Breast epithelium (tissue), 4 donors: Measurements from ENCODE around the gene PIK3R5. TPM values are rescaled to one million over a fixed set of nuclear protein-coding genes. Genes with fewer than 3 reads are reported as not detected.

Experiments
- DNase-seq, 2 donors: peaks; one replicate each; pipeline ENCODE4 v3.0.0-alpha.2; 2019; ENCODE audit warnings: low spot score in 2 of 2
- H3K27ac ChIP-seq, 2 donors: fragments of 200-600 bp; sonication (generic) in 1 of 2; one replicate each; pipeline ENCODE4 v1.5.1; 2016 to 2019; ENCODE audit warnings: mild to moderate bottlenecking in 1 of 2
- H3K27me3 ChIP-seq, 2 donors: fragments of 200-600 bp; sonication (generic) in 1 of 2; one replicate each; pipeline versions ENCODE4 v1.5.1 to v1.6.0; 2017 to 2019; ENCODE audit warnings: control low read depth in 1 of 2, mild to moderate bottlenecking in 1 of 2
- H3K36me3 ChIP-seq: fragments of 200-600 bp; one replicate; pipeline ENCODE4 v1.5.1; 2019
- H3K4me1 ChIP-seq, 2 donors: fragments of 200-600 bp; sonication (generic); one replicate each; pipeline ENCODE4 v1.5.1; 2016 to 2019; ENCODE audit warnings: control low read depth in 1 of 2
- H3K4me3 ChIP-seq, 3 donors: fragments of 200-600 bp; sonication (generic); 1 replicate in 2 of 3; 2 replicates in 1 of 3; pipeline ENCODE4 v1.5.1; 2016 to 2019; ENCODE audit warnings: mild to moderate bottlenecking in 3 of 3, moderate library complexity in 2 of 3
- H3K9me3 ChIP-seq, 2 donors: fragments of 200-600 bp; sonication (generic) in 1 of 2; one replicate each; pipeline ENCODE4 v1.5.1; 2016 to 2019; ENCODE audit warnings: control low read depth in 1 of 2
- POLR2A ChIP-seq: fragments of 450-650 bp; IDR thresholded peaks from one replicate; pipeline ENCODE4 v1.6.1; 2016; ENCODE audit warnings: antibody characterized with exemption, mild to moderate bottlenecking, moderate library complexity
- POLR2AphosphoS5 ChIP-seq, 3 donors: sonication (generic); formaldehyde crosslinking; IDR thresholded peaks; one replicate each; pipeline ENCODE4 v1.6.1; 2017; ENCODE audit warnings: antibody characterized with exemption in 3 of 3
- intact Hi-C: fragments of 100-400 bp; cut with DNase I; formaldehyde crosslinking; loops from one replicate; pipeline ENCODE4 v1.15.1; 2023; ENCODE audit warnings: low total_unique reads
- total RNA-seq, 3 donors: library from RNA; depleted of rRNA; stranded (reverse); fragments of >200 nt; gene quantifications; one replicate each; pipeline ENCODE4 v1.1.0, GENCODE V29; 2016
- TF ChIP-seq, protein P1 (sequence below), 3 donors: fragments of 450-650 bp; IDR thresholded peaks; one replicate each; pipeline ENCODE4 v1.5.1; 2016 to 2017; ENCODE audit warnings: antibody characterized with exemption in 3 of 3, mild to moderate bottlenecking in 3 of 3, moderate library complexity in 3 of 3

The PIK3R5 gene
- total RNA-seq, 3 donors from 2014 or later = 9.8 to 28.6 (median 12.3) TPM

GRCh38 chr17:8841844-8842243 lies 123.7 kb downstream of the PIK3R5 start:
- Histone ChIP-seq H3K4me3 (no peak overlapping the region), H3K27me3 (no peaks in the 10 kb centered on the region), H3K4me1 (no peaks in the 10 kb centered on the region), H3K27ac (no peak overlapping the region), H3K9me3 (no peaks in the 10 kb centered on the region), H3K36me3 (no peaks in the 10 kb centered on the region)
- no peak for DNase-seq
- intact Hi-C loops = no loop called here
- TF ChIP-seq, protein P1, sequence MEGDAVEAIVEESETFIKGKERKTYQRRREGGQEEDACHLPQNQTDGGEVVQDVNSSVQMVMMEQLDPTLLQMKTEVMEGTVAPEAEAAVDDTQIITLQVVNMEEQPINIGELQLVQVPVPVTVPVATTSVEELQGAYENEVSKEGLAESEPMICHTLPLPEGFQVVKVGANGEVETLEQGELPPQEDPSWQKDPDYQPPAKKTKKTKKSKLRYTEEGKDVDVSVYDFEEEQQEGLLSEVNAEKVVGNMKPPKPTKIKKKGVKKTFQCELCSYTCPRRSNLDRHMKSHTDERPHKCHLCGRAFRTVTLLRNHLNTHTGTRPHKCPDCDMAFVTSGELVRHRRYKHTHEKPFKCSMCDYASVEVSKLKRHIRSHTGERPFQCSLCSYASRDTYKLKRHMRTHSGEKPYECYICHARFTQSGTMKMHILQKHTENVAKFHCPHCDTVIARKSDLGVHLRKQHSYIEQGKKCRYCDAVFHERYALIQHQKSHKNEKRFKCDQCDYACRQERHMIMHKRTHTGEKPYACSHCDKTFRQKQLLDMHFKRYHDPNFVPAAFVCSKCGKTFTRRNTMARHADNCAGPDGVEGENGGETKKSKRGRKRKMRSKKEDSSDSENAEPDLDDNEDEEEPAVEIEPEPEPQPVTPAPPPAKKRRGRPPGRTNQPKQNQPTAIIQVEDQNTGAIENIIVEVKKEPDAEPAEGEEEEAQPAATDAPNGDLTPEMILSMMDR (IDR thresholded peaks at IDR 0.05) = no peak
- TF ChIP-seq POLR2AphosphoS5 (IDR thresholded peaks at IDR 0.05) (no peak), POLR2A (no peak)

DNA sequence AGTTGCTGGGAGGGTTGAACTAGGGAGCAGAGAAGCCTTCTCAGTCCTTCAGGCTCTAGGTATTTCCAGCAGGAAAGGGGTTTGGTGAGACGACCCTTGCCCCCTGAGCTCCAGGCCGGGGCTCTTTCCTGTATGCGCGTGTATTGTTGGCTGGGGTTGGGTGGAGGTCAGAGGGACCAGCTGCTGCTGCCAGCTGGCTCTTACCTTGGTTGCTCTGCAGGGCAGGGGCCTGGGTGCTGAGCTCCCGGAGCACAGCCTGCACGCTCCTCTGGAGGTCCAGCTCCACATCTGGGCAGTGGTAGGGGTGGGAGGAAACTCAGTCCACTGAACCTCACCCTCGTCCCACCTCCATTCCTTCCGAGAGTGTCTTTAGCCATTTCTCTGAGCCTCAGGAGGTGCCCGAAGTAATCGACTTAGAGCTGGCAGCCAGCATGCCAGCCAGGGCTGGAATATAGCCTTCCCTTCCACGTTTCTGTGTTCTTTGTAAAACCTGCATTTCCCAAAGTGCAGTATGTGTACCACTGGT lies 126.0 kb downstream of the PIK3R5 start:
- Histone ChIP-seq H3K27me3 (no peaks in the 10 kb centered on the region), H3K9me3 (no peaks in the 10 kb centered on the region), H3K36me3 (no peaks in the 10 kb centered on the region), H3K4me3 (no peak overlapping the region), H3K4me1 (no peaks in the 10 kb centered on the region), H3K27ac (no peak overlapping the region)
- no peak for DNase-seq
- no peak for TF ChIP-seq POLR2A
- TF ChIP-seq, protein P1 (IDR thresholded peaks at IDR 0.05) = no peak
- TF ChIP-seq POLR2AphosphoS5 (IDR thresholded peaks at IDR 0.05) = no peak
- intact Hi-C loops = no loop called here

- intact Hi-C loops = no loop called here
- no peak for DNase-seq
- no peak for TF ChIP-seq POLR2A
- no peak for TF ChIP-seq POLR2AphosphoS5 (IDR thresholded peaks at IDR 0.05)
- TF ChIP-seq, protein P1 (IDR thresholded peaks at IDR 0.05) = no peak
Observed at GRCh38 chr17:8838551-8839095, 126.9 kb downstream of the PIK3R5 start.

DNA sequence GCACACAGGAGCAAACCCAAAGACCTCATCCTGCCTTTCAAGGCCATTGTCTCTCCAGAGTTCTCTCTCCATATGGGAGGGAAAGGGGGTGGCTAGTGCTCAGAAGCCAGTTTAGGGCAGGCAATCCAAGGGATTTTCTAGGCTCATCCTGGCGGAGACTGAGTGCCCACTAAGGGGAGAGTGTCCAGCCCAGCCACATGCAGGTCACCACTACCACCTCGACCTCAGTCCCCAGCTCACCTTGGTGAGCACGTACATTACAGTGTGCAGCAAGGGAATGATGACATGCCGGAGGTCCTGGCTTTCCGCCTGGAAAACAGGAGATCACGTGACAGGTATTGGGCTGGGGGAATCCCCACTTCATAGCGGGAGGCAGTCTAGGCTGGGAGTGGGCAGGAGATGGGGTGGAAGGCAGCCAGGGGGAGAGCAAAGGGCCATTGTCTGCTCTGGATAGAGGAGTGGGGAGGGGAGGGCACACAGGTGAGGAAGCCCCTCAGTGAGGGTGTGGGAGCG lies 127.9 kb downstream of the PIK3R5 start:
- H3K4me1 ChIP-seq = no peaks in the 10 kb centered on the region
- H3K27ac ChIP-seq = no peak overlapping the region
- TF ChIP-seq, protein P1 (IDR thresholded peaks at IDR 0.05) = no peak
- TF ChIP-seq POLR2AphosphoS5 (IDR thresholded peaks at IDR 0.05) = no peak
- no peak for TF ChIP-seq POLR2A
- H3K27me3 ChIP-seq = peaks cover 0 to 3% of the 10 kb centered on the region in 2 donors
- no peaks in the 10 kb centered on the region for H3K9me3 ChIP-seq
- no peak for DNase-seq
- no peaks in the 10 kb centered on the region for H3K36me3 ChIP-seq
- no peak overlapping the region for H3K4me3 ChIP-seq
- intact Hi-C loops = no loop called here

More at GRCh38 chr17:8838551-8839095, 126.9 kb downstream of the PIK3R5 start:
- Histone ChIP-seq H3K36me3 (no peaks in the 10 kb centered on the region), H3K9me3 (no peaks in the 10 kb centered on the region), H3K4me3 (no peak overlapping the region), H3K27me3 (no peaks in the 10 kb centered on the region), H3K4me1 (no peaks in the 10 kb centered on the region), H3K27ac (no peak overlapping the region)

DNA sequence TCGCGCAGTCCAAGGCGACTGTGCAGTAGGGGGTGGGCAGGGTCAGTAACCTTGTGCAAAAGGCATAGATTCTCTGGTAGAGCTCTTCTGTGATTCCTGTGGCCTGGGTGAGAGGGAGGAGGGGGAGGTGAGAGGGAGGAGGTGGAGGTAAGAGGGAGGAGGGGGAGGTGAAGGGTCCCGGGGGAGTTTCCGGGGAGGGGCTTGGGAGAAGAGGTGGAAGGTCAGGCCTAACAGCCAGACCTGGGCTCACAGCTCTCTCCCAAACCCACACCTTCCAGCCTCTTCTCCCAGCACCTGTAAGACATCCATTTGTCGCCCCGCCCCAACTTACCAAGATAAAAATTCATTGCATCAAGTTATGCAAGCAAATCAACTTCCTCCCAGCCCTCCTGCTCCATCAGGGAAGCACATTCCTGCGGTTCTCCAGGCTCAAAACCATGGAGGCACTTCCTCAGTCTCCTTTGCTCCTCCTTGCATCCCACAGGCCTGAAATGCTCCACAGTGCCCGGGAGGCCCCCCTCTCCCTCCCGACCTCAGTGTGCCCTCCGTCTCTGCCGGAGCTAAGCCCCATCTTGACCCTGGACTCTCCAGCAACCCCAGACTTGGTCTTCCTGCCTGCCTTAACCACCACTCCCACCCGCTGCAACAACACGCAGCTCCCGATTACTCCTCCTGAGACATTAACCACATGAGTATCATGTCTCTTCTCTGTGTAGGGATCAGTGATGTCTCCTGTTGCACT lies 128.5 kb downstream of the PIK3R5 start:
- no peaks in the 10 kb centered on the region for H3K9me3 ChIP-seq
- H3K4me1 ChIP-seq = no peaks in the 10 kb centered on the region
- no peaks in the 10 kb centered on the region for H3K36me3 ChIP-seq
- H3K27me3 ChIP-seq = peaks cover 0 to 3% of the 10 kb centered on the region in 2 donors
- no peak for DNase-seq
- no peak overlapping the region for H3K4me3 ChIP-seq
- TF ChIP-seq, protein P1 (IDR thresholded peaks at IDR 0.05) = no peak
- no peak for TF ChIP-seq POLR2AphosphoS5 (IDR thresholded peaks at IDR 0.05)
- no peak overlapping the region for H3K27ac ChIP-seq
- intact Hi-C loops = no loop called here
